Fibroblast of lung (primary cell): ENCODE results near the gene PMAIP1.

Experiments
- CTCF ChIP-seq, 2 donors: IDR thresholded peaks in 1 of 2; conservative IDR thresholded peaks in 1 of 2; 1 replicate in 1 of 2; 2 replicates in 1 of 2; pipeline ENCODE4 v1.5.1; 2011 to 2012; ENCODE audit warnings: low read length in 2 of 2, control low read depth in 1 of 2, inconsistent platforms in 1 of 2, low read depth in 1 of 2, mild to moderate bottlenecking in 1 of 2
- EZH2 ChIP-seq: IDR thresholded peaks from 2 replicates; pipeline ENCODE4 v1.5.1; 2012; ENCODE audit warnings: low read length, control low read depth, mild to moderate bottlenecking; ENCODE audit errors: missing control alignments

GRCh38 chr18:59853380-59853779 is 46.4 kb upstream of the PMAIP1 start:
- TF ChIP-seq CTCF (conservative IDR thresholded peaks at IDR 0.05 in 1 of 2, IDR thresholded peaks at IDR 0.05 in 1 of 2; ENCODE audit: low read depth in 1 of 2, low read length in 2 of 2) (no peak), EZH2 (no peak)
